NAMALWA (cell line): ENCODE results near the gene CCZ1B.
"Not testable (repeated sequence)": the region's sequence is repeated elsewhere in the genome, so short reads cannot be mapped to it uniquely, and the experiment has no call there.

ENCODE experiments used
- DNase-seq: peaks from one replicate; pipeline ENCODE4 v3.0.0-alpha.2; 2015; ENCODE audit warnings: low spot score

Gene CCZ1B

DNA sequence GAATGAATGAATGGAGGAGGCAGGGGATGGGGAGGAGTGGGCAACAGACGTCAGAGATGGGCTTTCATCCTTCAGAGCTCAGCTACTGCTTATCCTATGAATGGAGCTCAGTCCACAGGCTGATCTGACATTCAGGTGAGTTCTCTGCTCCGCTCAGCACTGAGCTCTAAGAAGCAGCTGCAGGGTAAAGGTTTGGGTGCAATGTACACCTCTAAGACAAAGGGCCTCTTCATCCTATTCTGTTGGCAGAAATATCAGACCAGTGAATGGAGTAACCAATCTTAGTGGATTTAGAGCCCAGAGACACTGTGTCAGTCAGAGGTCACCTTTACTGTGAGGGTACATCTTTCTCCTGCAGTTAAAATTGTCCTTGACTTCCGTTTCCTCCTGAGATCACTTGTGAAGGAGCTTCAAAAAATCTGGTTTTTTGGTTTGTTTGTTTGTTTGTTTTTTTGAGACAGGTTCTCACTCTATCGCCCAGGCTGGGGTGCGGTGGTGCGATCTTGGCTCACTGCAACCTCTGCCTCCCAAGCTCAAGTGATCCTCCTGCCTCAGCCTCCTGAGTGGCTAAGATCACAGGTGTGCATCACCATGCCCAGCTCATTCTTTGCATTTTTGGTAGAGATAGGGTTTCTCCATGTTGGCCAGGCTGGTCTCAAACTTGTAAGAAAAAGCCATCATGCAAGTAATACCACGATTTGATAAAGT, 5.1 kb upstream of the CCZ1B start:
- no peak for DNase-seq

GRCh38 chr7:6830026-6830425, 4.0 kb upstream of the CCZ1B start:
- not testable (repeated sequence) for DNase-seq

- not testable (repeated sequence) for DNase-seq
Measured at GRCh38 chr7:6829616-6830015, 3.5 kb upstream of the CCZ1B start.

- DNase-seq = peak; percentile 84
Measured at GRCh38 chr7:6827180-6827579, 1.1 kb upstream of the CCZ1B start.

DNA sequence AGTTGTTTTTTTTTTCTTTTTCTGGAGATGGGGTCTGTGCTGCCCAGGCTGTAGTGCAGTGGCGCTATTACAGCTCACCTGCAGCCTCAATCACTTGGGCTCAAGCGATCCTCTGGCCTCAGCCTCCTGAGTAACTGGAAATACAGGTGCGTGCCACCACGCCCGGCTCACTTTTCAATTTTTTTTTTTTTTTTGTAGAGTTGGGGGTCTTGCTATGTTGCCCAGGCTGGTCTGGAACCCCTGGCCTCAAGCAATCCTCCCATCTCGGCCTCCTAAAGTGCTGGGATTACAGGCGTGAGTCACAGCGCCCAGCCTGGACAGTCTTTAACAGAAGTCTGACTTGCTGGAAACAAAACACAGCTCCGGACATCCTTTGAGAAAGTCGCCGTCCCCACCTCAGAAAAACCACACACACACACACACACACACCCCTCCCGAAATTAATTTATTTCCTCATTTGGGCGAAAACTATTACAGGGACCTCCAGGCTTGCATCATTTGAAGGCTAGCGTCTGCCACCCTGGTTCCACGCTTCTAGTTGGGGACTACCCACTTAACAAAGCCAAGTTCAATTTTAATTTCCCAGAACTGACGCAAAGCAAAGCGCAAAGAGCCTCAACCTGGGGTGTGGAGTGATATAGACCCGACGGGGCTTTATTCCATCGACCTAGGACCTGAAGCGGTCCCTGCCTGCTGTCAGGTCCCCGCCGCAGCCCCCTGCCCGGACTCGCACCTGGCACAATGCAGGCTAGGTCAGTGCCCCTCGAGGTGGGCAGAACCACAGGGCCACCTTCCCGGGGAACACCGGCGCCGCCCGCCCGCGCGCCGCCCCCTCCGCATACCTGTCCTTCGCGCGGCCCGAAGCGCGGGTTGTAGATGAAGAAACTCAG, 594 bp downstream of the CCZ1B start:
- DNase-seq = not testable (repeated sequence)

GRCh38 chr7:6821622-6822021, 4.5 kb downstream of the CCZ1B start:
- DNase-seq = not testable (repeated sequence)

- DNase-seq = not testable (repeated sequence)
Measured at GRCh38 chr7:6815470-6815869, 10.6 kb downstream of the CCZ1B start.

- DNase-seq = not testable (repeated sequence)
Measured at GRCh38 chr7:6813011-6813410, 13.1 kb downstream of the CCZ1B start.

DNA sequence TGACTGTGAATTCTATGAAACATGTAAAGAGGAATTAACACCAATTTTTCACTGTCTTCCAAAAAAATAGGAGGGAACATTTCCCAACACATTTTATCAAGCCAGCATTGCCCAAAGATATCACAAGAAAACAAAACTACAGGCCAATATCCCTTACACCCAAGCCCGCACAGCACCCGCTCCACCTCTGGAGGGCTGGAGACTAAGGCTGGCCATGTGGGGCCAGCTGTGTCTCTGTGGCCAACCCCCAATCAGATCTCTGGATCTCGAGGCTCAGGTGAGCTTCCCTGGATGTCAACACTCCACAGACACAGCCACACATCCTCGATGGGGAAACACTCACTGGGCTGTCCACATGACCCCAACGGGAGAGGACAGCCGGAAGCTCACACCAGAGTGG, 18.1 kb downstream of the CCZ1B start:
- not testable (repeated sequence) for DNase-seq

DNA sequence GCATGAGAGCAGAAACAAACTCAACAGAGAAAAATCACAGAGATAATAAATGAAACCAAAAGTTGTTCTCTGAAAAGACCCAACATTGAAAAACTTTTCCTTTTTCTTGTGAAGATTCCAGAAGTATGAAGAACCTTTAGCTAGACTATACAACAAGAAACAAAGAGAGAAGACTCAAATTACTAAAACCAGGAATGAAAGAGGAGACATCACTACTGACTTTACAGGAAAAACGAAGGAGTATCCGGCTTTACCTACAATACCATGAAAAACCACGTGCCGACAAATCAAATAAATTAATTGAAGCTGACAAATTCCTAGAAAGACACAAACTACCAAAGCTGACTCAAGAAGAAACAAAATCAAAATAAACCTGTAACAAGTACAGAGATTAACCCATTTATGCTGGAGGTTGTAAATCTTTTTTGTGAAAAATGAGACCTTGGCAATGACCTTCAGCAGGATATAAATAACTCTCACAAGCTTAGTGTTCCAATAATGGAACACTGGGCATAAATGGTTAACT, 18.6 kb downstream of the CCZ1B start:
- DNase-seq = not testable (repeated sequence)

DNA sequence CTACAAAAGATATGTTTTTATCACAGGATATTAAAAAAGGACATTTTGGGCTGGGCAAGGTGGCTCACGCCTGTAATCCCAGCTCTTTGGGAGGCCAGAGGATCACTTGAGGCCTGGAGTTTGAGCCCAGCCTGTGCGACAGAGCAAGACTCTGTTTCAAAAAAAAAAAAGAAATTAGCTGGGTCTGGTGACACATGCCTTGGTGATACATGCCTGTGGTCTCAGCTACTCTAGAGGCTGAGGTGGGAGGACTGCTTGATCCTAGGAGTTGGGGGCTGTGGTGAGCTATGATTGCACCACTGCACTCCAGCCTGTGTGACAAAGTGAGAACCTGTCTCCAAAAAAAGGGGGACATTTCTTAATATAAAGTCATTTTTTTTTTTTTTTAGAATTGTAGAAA, 25.7 kb downstream of the CCZ1B start:
- not testable (repeated sequence) for DNase-seq

DNA sequence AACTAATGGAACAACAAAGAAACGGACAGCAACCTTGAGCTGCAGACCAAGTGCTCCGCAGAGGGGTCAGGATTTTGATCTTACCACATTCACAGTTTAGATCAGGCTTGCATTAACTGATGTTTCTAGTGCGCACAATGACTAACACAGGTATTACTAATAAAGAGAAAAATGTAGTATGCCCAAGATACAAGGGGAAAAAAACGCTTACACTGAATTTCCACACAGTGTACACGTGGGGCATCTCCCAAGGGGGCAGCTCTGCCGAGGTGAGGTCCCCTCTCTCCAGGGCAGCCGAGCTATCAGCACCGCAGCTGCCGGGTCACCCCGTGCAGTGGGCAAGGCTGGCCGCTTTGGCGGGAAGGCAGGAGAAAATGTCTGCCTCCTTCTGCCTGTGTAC, 26.2 kb downstream of the CCZ1B start:
- DNase-seq = not testable (repeated sequence)

DNA sequence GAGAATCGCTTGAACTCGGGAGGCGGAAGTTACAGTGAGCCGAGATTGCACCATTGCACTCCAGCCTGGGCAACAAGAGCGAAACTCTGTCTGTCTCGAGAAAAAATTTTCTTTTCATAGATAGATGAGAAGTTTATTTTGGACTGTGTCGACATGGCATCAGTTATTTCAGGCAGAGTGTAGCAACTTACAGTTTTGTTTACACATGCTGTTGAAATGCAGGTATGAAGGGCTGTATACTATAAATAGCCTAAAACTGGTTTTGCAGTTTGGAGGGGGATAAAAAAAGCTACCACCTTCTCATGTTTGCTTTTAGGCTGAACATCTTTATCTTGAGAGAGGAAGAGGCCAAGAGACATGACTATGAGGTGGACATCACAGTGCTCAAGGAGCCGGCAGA, 28.0 kb downstream of the CCZ1B start:
- DNase-seq = not testable (repeated sequence)

GRCh38 chr7:6797218-6797617, 28.9 kb downstream of the CCZ1B start:
- DNase-seq = peak; percentile 0

DNA sequence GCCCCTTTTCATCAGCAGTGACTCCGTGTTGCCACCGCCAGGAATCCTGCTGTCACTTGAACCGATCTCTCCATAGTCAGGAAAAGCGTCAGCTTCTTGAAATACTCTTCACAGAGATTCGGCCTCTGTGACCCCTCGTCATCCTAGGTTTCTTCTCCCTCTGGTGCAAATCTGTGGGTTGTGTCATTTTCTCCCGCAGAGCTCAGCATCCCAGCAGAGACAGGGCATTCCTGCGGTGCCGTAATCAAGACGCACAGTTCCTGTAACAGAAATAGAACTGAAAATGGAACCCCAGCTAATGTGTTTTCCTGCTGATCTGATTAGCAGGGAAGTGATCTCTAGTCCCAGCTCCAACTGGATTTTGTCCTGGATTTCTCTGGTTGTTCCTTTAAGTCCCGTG, 31.8 kb downstream of the CCZ1B start:
- not testable (repeated sequence) for DNase-seq

GRCh38 chr7:6792113-6792872, 33.8 kb downstream of the CCZ1B start:
- not testable (repeated sequence) for DNase-seq

DNA sequence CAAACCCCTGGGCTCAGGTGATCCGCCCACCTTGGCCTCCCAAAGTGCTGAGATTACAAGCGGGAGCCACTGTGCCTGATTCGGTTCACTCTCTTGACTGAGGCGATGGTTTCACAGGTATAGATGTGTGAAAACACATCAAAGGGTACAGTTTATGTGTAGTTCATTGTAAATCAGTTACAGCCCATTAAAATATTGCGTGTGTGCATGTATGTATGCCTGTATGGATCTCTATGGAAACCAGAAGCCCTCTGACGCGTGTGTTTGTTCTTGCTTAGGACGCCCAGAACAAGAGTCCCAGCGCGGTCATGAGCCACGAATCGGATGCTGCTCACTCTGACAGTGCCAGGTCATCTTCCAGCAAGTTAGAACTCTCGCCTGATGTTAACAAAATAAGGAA, 36.7 kb downstream of the CCZ1B start:
- DNase-seq = not testable (repeated sequence)

GRCh38 chr7:6781581-6781980, 44.5 kb downstream of the CCZ1B start:
- not testable (repeated sequence) for DNase-seq

DNA sequence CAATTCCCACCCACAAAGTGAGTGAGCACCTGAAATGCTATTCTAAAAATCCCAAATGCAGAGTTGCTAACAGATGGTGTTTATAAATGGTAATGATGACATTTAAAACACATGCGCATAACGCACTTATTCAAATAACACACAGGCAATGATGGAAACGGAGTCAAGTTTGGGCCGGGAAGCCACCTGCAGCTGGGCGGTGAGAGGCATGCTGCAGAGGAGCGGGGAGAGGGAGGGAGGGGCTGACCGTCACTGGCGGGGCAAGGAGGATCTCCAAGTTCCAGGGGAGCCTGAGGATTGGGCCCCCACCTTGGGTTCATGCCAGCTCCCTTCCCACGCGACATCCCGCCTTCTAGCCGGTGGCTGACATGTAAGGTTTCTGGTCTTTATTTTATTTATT, 64.9 kb downstream of the CCZ1B start:
- not testable (repeated sequence) for DNase-seq

- DNase-seq = not testable (repeated sequence)
Measured at GRCh38 chr7:6753964-6754363, 72.1 kb downstream of the CCZ1B start, which contains the start of gene RSPH10B2. RSPH10B2 (plus strand) TSS chr7:6754103; CDS start chr7:6757678, 3,575 bp downstream.

GRCh38 chr7:6750173-6750572, 75.9 kb downstream of the CCZ1B start:
- DNase-seq = not testable (repeated sequence)

DNA sequence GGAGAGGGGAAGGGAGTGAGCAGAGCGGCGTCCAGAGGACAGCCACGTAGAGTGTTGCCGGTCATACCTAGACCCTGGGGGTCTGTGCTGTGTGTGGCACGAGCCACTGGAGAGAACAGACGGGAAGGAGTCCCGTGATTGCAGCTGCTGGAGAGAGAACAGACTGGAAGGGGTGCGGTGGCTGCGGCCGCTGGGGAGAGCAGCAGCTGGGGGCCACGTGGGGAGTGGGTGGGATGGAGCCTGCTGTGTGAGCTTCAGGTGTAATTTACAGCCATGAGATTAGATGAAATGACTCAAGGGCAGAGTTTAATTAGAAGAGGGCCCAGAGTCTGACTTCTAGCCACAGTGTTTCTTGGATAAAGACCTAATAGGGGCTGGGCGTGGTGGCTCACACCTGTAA, 76.7 kb downstream of the CCZ1B start:
- not testable (repeated sequence) for DNase-seq
